SK-N-MC (cell line): ENCODE results near the gene LTB4R.

Source experiments
- EZH2 ChIP-seq: fragments of 200-600 bp; sonication (generic); IDR thresholded peaks from one replicate; pipeline ENCODE4 v1.6.1; 2017; ENCODE audit warnings: antibody characterized with exemption
- POLR2AphosphoS5 ChIP-seq: IDR thresholded peaks from 2 replicates; pipeline ENCODE4 v1.6.1; 2012; ENCODE audit warnings: mild to moderate bottlenecking, low read depth, low read length, borderline replicate concordance

DNA sequence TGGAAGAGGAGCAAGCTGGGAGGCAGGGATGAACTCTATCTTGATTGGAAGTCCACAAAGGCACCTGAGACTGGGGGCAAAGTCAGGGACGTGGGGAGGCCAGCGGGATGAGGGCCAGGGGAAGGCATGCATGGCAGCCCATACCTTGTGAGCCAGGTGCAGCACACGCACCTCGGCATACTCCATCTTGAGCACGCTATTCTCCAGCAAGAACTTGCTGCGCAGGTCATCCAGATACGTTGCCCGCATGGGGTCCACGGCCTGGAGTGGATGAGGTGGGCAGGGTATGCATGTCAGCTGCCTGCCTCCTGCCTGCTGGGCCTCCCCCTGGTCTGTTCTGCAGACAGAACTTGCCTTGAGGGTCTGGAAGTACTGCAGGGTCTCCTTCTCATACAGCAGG lies 43.8 kb upstream of the LTB4R start:
- TF ChIP-seq POLR2AphosphoS5 (no peak), EZH2 (no peak)
